ENCODE measurements around the gene FBP2. TPM values are rescaled to one million over a fixed set of nuclear protein-coding genes. Genes with fewer than 3 reads are reported as not detected.

FBP2 gene
- total RNA-seq, 1 experiment from 2014 or later = not detected

GRCh38 chr9:94568972-94569712 is 24.5 kb downstream of the FBP2 start:
- ATAC-seq (no peak), DNase-seq (ENCODE audit: low read depth, low spot score) (no peak)
- H3K4me3 ChIP-seq (replicated peaks in 1 of 2; ENCODE audit: low read depth in 1 of 2, low read length in 2 of 2) = no peak overlapping the region
- no peak overlapping the region for H3K27ac ChIP-seq (ENCODE audit: low read depth, low read length)
- no peak overlapping the region for H3K4me2 ChIP-seq (ENCODE audit: low read length)
- no peaks in the 10 kb centered on the region for H3K9me3 ChIP-seq (ENCODE audit: control insufficient read depth in 1 of 2, insufficient read depth in 1 of 2, low read depth in 1 of 2, low read length in 2 of 2)
- no peaks in the 10 kb centered on the region for H3K36me3 ChIP-seq (ENCODE audit: control insufficient read depth in 1 of 2, insufficient read depth in 2 of 2, low read length in 2 of 2)
- H3K9me2 ChIP-seq (ENCODE audit: insufficient read depth) = no peaks in the 10 kb centered on the region
- RAD21 ChIA-PET (ENCODE audit: low non-redundant PET in 1 of 2, low total read pairs in 2 of 2, uncharacterized antibody in 2 of 2, unreplicated experiment in 2 of 2) = no interaction called here
- H3K9ac ChIP-seq (ENCODE audit: low read length) = no peak overlapping the region
- POLR2A ChIA-PET = interaction anchor here (1.1 kb wide), 1 partner anchor 15 kb away, joined by 4 read pairs; the partner anchor contains the start of gene PCAT7
- H2AFZ ChIP-seq (ENCODE audit: low read depth, low read length, poor library complexity, severe bottlenecking) = no peak overlapping the region
- CTCF ChIA-PET = no interaction called here
- intact Hi-C loops (cut with micrococcal nuclease) = no loop called here
- H4K20me1 ChIP-seq (ENCODE audit: insufficient read depth) = no peaks in the 10 kb centered on the region
- H3K4me1 ChIP-seq (ENCODE audit: control insufficient read depth in 1 of 2, insufficient read depth in 2 of 2, low read length in 2 of 2) = no peaks in the 10 kb centered on the region
- no peaks in the 10 kb centered on the region for H3K79me2 ChIP-seq (ENCODE audit: insufficient read depth, low read length)
- peaks cover 18% of the 10 kb centered on the region; the same call in 1 of the 2 replicates for H3K27me3 ChIP-seq (ENCODE audit: insufficient read depth, low read length)
- no TSS peak for BruUV-seq (replicated peaks)
- TF ChIP-seq RAD21 (IDR thresholded peaks at IDR 0.05; ENCODE audit: low read depth) = no peak
- TF ChIP-seq ZBTB33 (IDR thresholded peaks at IDR 0.05; ENCODE audit: extremely low read depth, insufficient replicate concordance, low read length) = no peak
- no peak for TF ChIP-seq EGR1 (IDR thresholded peaks at IDR 0.05; ENCODE audit: low read depth)
- no peak for TF ChIP-seq FOSL1 (IDR thresholded peaks at IDR 0.05; ENCODE audit: low read depth)
- no peak for TF ChIP-seq REST (IDR thresholded peaks at IDR 0.05; ENCODE audit: low read depth)
- no peak for TF ChIP-seq ATF3 (IDR thresholded peaks at IDR 0.05)
- no peak for TF ChIP-seq POLR2A (IDR thresholded peaks at IDR 0.05; ENCODE audit: borderline replicate concordance, extremely low read depth, insufficient read depth, insufficient read length)
- no peak for TF ChIP-seq SP1 (IDR thresholded peaks at IDR 0.05; ENCODE audit: low read depth)
- TF ChIP-seq ELF1 (IDR thresholded peaks at IDR 0.05; ENCODE audit: borderline replicate concordance, low read depth) = no peak
- no peak for TF ChIP-seq SRF (IDR thresholded peaks at IDR 0.05; ENCODE audit: low read depth)
- TF ChIP-seq CBX3 (IDR thresholded peaks at IDR 0.05; ENCODE audit: low read depth) = no peak
- TF ChIP-seq TCF7L2 (IDR thresholded peaks at IDR 0.05; ENCODE audit: borderline replicate concordance, extremely low read depth, insufficient read depth, insufficient read length) = no peak
